Fibroblast of skin of left biceps (primary cell): Measurements from ENCODE around the gene TEX13D.

Experiments
- DNase-seq, 2 experiments: peaks; one replicate each; pipeline ENCODE4 v3.0.0-alpha.2; 2013; ENCODE audit warnings: low read depth in 2 of 2

The TEX13D gene

DNA sequence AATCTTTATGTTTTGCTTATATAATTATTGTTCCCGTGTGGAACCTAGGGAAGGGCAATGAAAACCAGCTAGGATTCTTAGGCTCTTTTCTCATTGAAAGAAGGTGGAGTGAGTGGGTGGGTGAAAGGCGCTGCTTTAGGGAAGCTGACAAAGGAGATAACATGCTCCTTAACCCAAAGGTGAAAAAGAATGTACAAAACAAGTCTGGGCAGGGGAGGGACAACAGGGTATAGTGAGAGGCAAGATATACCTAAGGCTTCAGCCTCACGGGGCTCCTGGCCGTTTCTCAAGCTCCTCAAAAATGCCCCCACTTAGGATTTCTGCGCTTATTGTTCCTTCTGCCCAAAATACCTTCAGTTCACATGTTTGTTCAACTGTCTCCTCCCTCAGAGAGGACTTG is 15.7 kb downstream of the TEX13D start:
- no peak for DNase-seq

DNA sequence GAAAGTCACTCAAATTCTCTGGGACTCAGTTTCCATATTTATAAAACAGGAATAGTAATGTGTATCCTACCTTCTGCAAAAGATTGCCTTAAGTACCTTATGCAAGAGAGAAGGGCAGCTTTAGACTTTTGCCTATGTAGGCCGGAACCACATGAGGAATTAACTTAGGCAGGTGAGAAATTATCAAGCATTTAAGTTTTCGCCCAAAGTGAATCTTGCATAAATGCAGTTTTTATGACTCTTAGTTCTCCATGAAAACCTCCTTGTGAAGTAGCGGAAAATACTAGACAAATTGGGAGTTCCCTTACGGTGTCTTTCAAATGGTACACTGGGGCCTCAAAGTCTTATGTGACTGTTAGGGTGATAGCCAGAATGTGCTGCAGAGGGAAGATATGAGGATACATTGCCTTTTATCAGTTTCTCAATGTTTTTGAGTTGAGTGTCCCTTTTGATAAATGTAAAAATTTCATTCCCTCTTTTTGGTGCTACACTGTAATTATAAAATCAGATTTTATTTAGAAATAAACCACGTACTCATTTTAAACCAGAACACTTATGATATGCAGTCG is 16.5 kb downstream of the TEX13D start:
- DNase-seq = no peak

DNA sequence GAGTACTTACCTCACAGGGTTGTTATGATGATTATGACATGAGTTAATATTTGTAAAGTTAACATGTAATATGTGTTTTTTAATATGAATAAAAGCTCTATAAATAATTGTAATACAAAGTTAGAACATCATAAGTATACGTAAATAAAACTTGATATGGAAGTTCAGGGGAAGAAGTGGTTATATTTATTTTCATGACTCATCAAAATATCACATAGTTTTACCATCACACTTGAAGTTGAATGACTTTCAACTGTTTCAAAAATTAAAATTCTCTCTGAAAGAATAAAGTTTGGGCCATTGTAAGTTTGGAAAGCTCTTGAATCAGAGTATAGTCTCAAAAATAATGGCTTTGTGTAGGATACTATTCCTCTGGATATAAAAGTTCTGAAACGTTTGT is 22.2 kb downstream of the TEX13D start:
- no peak for DNase-seq

DNA sequence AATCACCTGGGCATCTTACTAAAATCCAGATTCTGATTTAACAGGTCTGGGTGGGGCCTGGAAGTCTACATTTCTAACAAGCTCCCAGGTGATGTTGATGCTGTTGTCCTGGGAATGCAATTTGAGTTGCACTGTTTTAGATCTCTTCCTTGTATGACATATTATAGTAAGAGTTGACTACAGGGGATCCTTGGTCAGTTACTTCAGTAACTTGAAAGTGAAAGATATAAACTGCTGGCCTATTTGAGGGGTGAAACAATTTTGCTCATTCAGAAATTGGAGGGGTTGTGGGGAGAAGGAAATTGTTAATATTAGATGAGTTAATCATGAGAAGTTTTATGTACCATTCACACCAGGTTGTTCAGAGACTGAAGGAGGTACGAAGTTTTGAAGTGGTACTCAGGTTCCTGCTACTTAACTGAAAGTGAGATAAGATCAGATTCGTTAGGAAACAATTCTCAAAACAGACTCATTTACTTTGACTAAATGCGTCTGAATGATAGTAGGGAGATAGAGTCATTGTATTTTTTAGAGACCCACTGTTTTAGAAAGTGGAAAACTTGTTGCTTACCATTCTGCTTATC is 26.4 kb downstream of the TEX13D start:
- DNase-seq = no peak

DNA sequence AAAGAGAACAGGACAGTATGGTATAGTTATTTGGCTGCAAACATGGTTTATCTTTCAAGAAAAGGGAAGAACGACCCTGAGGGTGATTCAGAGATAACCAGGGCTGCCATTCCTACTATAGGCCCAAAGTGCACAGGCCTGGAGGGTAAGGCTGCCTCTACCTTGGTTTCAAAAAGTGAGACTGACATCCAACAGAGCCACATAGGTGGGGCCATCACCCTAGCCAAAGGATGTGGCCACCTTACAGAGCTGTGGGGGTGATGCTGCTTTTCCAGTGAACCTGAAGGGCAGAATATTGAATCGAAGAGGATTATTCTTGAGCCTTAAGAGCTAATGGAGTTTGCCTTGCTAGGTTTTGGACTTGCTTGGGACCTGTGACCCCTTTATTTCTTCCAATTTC is 29.6 kb downstream of the TEX13D start:
- DNase-seq = no peak

DNA sequence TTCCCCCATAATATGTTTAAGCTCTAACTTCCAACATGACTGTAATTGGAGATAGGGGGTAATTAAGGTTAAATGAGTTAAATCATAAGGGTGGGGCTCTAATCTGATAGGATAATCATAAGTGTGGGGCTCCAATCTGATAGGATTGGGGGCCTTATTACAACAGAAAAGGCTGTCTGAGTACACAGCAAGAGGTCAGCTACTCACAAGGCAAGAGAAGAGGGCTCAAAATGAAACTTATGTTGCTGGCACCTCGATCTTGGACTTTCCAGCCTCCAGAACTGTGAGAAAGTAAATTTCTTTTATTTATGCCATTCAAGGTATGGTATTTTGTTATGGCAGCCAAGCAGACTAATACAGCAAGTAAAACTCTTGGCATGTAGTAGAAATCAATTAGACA is 30.3 kb downstream of the TEX13D start:
- no peak for DNase-seq

DNA sequence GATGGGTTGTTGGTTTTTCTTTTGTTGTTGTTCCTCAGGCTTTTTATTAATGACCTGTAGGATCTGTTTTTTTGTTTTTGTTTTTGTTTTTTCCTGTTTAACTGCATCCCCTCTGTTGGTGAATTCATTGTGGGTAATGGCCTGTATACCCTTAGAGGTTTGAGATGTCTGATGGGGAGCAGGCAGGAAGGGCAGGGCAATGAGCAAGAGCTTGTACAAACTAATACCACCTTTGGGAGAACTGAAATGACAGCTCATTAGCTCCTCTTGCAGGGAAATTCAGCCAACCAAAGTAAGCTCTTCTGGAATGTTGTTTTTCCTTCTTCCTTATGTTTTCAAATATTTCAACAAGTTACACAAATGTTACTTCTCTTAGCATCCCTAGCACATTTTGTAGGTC is 37.3 kb downstream of the TEX13D start:
- no peak for DNase-seq

DNA sequence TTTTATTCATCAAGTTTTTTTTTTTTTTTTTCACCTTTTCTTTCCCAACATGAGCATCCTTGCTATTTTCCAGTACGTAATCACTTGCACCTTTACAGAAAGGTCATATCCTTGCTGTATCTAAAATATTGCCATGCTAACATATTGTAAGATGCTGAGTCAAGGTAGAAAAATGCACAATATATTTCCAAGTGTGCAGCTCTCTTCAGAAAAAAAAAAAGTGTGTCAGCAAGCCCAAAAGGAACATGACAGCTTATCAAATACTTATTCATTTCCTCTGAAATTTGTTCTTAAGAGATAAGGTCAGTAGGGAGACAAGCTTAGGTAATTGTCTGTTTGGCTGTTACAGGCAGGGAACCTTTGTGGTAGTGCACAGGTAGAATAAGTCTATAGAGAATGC is 40.9 kb downstream of the TEX13D start:
- DNase-seq = no peak

DNA sequence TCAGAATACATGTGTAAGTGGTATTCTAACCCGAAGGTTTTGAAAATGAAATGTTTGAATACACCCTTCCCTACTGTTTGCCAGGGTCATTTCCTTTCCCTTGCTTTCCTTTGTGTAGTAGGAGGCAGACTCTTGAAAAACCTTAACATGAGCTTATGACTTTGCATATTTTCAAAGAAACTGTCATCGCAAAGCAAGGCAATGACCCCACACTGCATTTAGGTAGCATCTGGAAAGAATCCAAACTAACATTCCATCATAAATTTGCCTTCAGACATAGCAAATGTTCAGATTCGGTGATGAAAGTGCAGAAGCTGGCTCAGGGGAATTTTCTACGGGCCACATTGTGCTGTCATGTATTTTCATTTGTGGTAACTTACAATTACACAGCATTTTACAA is 46.2 kb downstream of the TEX13D start:
- DNase-seq = no peak

DNA sequence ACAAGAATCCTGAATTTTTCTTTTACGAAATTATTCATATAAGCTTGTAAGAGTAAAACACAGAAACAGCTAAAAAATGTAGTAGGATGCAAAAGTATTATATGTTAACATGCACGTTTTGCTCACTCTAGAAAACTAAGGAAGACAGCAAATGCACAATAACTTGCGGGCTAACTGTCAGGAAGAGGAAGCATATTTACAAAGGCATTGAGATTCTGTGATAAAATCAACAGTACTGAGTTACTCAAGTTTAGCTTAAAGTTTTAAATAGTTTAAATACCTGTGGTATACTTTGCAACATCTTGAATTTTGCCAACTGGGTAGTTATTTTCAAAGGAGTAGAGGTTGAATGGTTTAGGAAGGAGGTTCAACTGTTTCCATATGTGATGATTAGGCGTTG is 50.9 kb downstream of the TEX13D start:
- DNase-seq = no peak

DNA sequence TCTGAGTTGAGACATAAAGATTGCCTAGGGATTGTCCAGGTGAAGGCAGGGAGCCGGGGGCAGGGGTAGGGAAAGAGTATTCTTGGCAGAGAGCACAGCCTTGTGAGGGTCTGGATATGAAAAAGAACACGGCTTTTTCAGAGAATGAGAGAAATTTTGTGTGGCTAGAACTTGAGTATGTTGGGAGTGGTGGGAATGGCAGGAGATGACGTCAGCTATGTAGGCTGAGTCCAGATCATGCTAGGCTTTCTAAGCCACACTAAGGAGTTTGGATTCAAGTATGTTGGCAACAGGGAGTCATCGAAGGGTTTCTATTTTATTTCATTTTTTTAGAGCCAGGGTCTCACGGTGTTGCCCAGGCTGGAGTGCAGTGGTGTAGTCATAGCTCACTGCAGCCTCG is 53.9 kb downstream of the TEX13D start:
- no peak for DNase-seq
